Naive thymus-derived CD8-positive, alpha-beta T cell (primary cell): ENCODE results near the gene C1QTNF6. TPM values are rescaled to one million over a fixed set of nuclear protein-coding genes. Genes with fewer than 3 reads are reported as not detected.
"Not testable (repeated sequence)": the region's sequence is repeated elsewhere in the genome, so short reads cannot be mapped to it uniquely, and the experiment has no call there.

Experiments
- ATAC-seq, 2 donors: fragments of 150-1000 bp; cut with Tn5 transposase in 1 of 2; sonication (Bioruptor Pico), chemical (Tn5 transposase) in 1 of 2; 1 replicate in 1 of 2; 2 replicates in 1 of 2; pipeline ENCODE4 v1.10.0; 2021; ENCODE audit warnings: mild to moderate bottlenecking in 2 of 2, moderate library complexity in 2 of 2
- POLR2A ChIA-PET: fragments of 350-600 bp; sonication (Branson Sonifier 250); formaldehyde crosslinking; loops from one replicate; lab custom pipeline; 2021; ENCODE audit warnings: antibody characterized with exemption; lab: Charles Lee
- DNase-seq, 10 donors: peaks; one replicate each; pipeline versions ENCODE4 v3.0.0 to v3.0.0-alpha.2; 2020 to 2022
- H3K27ac Mint-ChIP-seq, 10 donors: one replicate each; pipeline ENCODE4 v1.8.0; 2020 to 2022; ENCODE audit warnings: mild to moderate bottlenecking in 10 of 10, mixed read lengths in 10 of 10, moderate library complexity in 4 of 10, inconsistent platforms in 1 of 10
- H3K27me3 Mint-ChIP-seq, 5 donors: one replicate each; pipeline ENCODE4 v1.8.0; 2021 to 2022; ENCODE audit warnings: mixed read lengths in 5 of 5
- H3K36me3 Mint-ChIP-seq, 3 donors: one replicate each; pipeline ENCODE4 v1.8.0; 2020 to 2022; ENCODE audit warnings: mixed read lengths in 3 of 3, mild to moderate bottlenecking in 2 of 3, inconsistent platforms in 1 of 3
- H3K4me1 Mint-ChIP-seq, 4 donors: one replicate each; pipeline ENCODE4 v1.8.0; 2021 to 2022; ENCODE audit warnings: mixed read lengths in 4 of 4
- H3K4me3 Mint-ChIP-seq, 10 donors: one replicate each; pipeline ENCODE4 v1.8.0; 2020 to 2022; ENCODE audit warnings: mild to moderate bottlenecking in 10 of 10, mixed read lengths in 10 of 10, moderate library complexity in 6 of 10, inconsistent platforms in 1 of 10
- H3K9me3 Mint-ChIP-seq, 9 donors: one replicate each; pipeline ENCODE4 v1.8.0; 2020 to 2022; ENCODE audit warnings: mixed read lengths in 9 of 9, mild to moderate bottlenecking in 3 of 9, inconsistent platforms in 1 of 9, moderate library complexity in 1 of 9
- polyA plus RNA-seq, 3 donors: library from polyadenylated mRNA; unstranded; fragments of 300-500 nt; fragmentation: Illumina TruSeq; gene quantifications; one replicate each; pipeline ENCODE4 v1.2.3, GENCODE V29; 2021
- total RNA-seq, 8 experiments: library from RNA in 2 of 8; stranded (reverse) in 2 of 8; gene quantifications; one replicate each; pipeline ENCODE4 v1.2.3 and lab custom pipeline; 2021 to 2026

The C1QTNF6 gene
- total RNA-seq, result 10 to 100 TPM; 24.6 to 25.7 TPM
- polyA plus RNA-seq, result 1 to 10 TPM in 2 of 3 donors, under 1 TPM in 1; 0.68 to 4.0 (median 1.7) TPM
- 3.7 to 44.2 (median 37.5) reads per million in 6 experiments for total RNA-seq (lab: John Stamatoyannopoulos, UW)

- DNase-seq (peak in 1 of 10 donors; percentile 57), ATAC-seq (no peak)
- Mint-ChIP-seq H3K9me3 (no peaks in the 10 kb centered on the region), H3K27ac (peak within 1 kb of the TSS; percentile 65 to 97 (median 78)), H3K4me1 (peaks cover 28 to 70% (median 67%) of the 10 kb centered on the region in 4 donors), H3K27me3 (no peaks in the 10 kb centered on the region), H3K36me3 (no peaks in the 10 kb centered on the region), H3K4me3 (peak within 1 kb of the TSS in 8 of 10 donors; percentile 26 to 83 (median 55))
- POLR2A ChIA-PET, result interaction anchor here (2.0 to 2.2 kb wide), 2 partner anchors 10 to 12 kb away, joined by 12 to 29 read pairs; no protein-coding TSS in a partner anchor
Observed at GRCh38 chr22:37187891-37188761, at the start of gene C1QTNF6. Gene C1QTNF6, minus strand, starts transcription at chr22:37188247. Its CDS starts 34 bp downstream, at chr22:37188213.

GRCh38 chr22:37235897-37236607, 48.0 kb upstream of the C1QTNF6 start:
- Mint-ChIP-seq H3K36me3 (peaks cover 4 to 86% (median 30%) of the 10 kb centered on the region in 3 donors), H3K9me3 (no peaks in the 10 kb centered on the region), H3K4me3 (peak overlapping the region; percentile 60 to 93 (median 79)), H3K27ac (peak overlapping the region; percentile 97 to 100 (median 98)), H3K27me3 (no peaks in the 10 kb centered on the region), H3K4me1 (peaks cover 67 to 100% (median 98%) of the 10 kb centered on the region in 4 donors)
- POLR2A ChIA-PET, result interaction anchor here (0.6 to 27.3 kb wide), 2 partner anchors 25 to 970 kb away, joined by 4 to 1090 read pairs; partner anchors contain the start of gene SSTR3
- DNase-seq (no peak), ATAC-seq (no peak)

GRCh38 chr22:37234736-37235711, 47.0 kb upstream of the C1QTNF6 start:
- DNase-seq (no peak), ATAC-seq (no peak)
- Mint-ChIP-seq H3K27ac (peak overlapping the region; percentile 97 to 100 (median 98)), H3K27me3 (no peaks in the 10 kb centered on the region), H3K9me3 (no peaks in the 10 kb centered on the region), H3K36me3 (peaks cover 0 to 81% (median 24%) of the 10 kb centered on the region in 3 donors), H3K4me1 (peaks cover 64 to 100% (median 97%) of the 10 kb centered on the region in 4 donors), H3K4me3 (peak overlapping the region; percentile 62 to 93 (median 79))
- POLR2A ChIA-PET, result interaction anchor here (8.0 to 27.3 kb wide), 2 partner anchors 6 to 24 kb away, joined by 392 to 1090 read pairs; partner anchors contain the start of genes RAC2 and SSTR3

GRCh38 chr22:37233751-37234631, 45.9 kb upstream of the C1QTNF6 start:
- POLR2A ChIA-PET, result interaction anchor here (0.6 to 27.3 kb wide), 6 partner anchors 7 to 225 kb away, joined by 3 to 1090 read pairs (median 6); partner anchors contain the start of genes RAC2 and SSTR3
- H3K27ac Mint-ChIP-seq, result peak overlapping the region; percentile 97 to 100 (median 98)
- no peaks in the 10 kb centered on the region for H3K9me3 Mint-ChIP-seq
- H3K4me1 Mint-ChIP-seq, result peaks cover 67 to 100% (median 97%) of the 10 kb centered on the region in 4 donors
- DNase-seq, result peak in 1 of 10 donors; percentile 9
- H3K36me3 Mint-ChIP-seq, result peaks cover 0 to 82% (median 24%) of the 10 kb centered on the region in 3 donors
- H3K4me3 Mint-ChIP-seq, result peak overlapping the region; percentile 47 to 93 (median 79)
- no peaks in the 10 kb centered on the region for H3K27me3 Mint-ChIP-seq
- ATAC-seq, result no peak

- not testable (repeated sequence) for ATAC-seq, DNase-seq
- peak overlapping the region; percentile 34 to 93 (median 77) for H3K4me3 Mint-ChIP-seq
Observed at GRCh38 chr22:37233371-37233750, 45.3 kb upstream of the C1QTNF6 start.

GRCh38 chr22:37232140-37232998, 44.3 kb upstream of the C1QTNF6 start:
- Mint-ChIP-seq H3K27me3 (no peaks in the 10 kb centered on the region), H3K27ac (peak overlapping the region; percentile 97 to 100 (median 98)), H3K4me1 (peaks cover 64 to 98% (median 97%) of the 10 kb centered on the region in 4 donors), H3K9me3 (no peaks in the 10 kb centered on the region), H3K36me3 (peaks cover 0 to 79% (median 26%) of the 10 kb centered on the region in 3 donors), H3K4me3 (peak overlapping the region; percentile 50 to 95 (median 88))
- ATAC-seq (no peak), DNase-seq (no peak)
- POLR2A ChIA-PET, result interaction anchor here (0.7 to 27.3 kb wide), 11 partner anchors 9 to 456 kb away, joined by 3 to 1090 read pairs (median 13); partner anchors contain the start of genes MFNG, RAC2 and SSTR3

More at GRCh38 chr22:37233371-37233750, 45.3 kb upstream of the C1QTNF6 start:
- H3K4me1 Mint-ChIP-seq, result peaks cover 69 to 100% (median 97%) of the 10 kb centered on the region in 4 donors
- POLR2A ChIA-PET, result interaction anchor here (1.0 to 27.3 kb wide), 5 partner anchors 8 to 76 kb away, joined by 3 to 1090 read pairs (median 7); partner anchors contain the start of genes RAC2 and SSTR3
- not testable (repeated sequence) for H3K27me3 Mint-ChIP-seq, H3K9me3 Mint-ChIP-seq
- H3K27ac Mint-ChIP-seq, result peak overlapping the region; percentile 97 to 100 (median 98)
- peaks cover 0 to 82% (median 26%) of the 10 kb centered on the region in 3 donors for H3K36me3 Mint-ChIP-seq

GRCh38 chr22:37231406-37232139, 43.5 kb upstream of the C1QTNF6 start:
- H3K27ac Mint-ChIP-seq, result peak overlapping the region; percentile 97 to 100 (median 98)
- no peaks in the 10 kb centered on the region for H3K9me3 Mint-ChIP-seq
- H3K36me3 Mint-ChIP-seq, result peaks cover 0 to 73% (median 24%) of the 10 kb centered on the region in 3 donors
- ATAC-seq (peak; percentile 61 to 71), DNase-seq (peak; percentile 52 to 92 (median 76))
- POLR2A ChIA-PET, result interaction anchor here (0.7 to 27.3 kb wide), 16 partner anchors 10 to 455 kb away, joined by 3 to 1090 read pairs (median 6); partner anchors contain the start of genes IL2RB, MFNG, RAC2 and SSTR3
- no peaks in the 10 kb centered on the region for H3K27me3 Mint-ChIP-seq
- H3K4me1 Mint-ChIP-seq, result peaks cover 60 to 92% (median 90%) of the 10 kb centered on the region in 4 donors
- peak overlapping the region; percentile 79 to 95 (median 88) for H3K4me3 Mint-ChIP-seq

GRCh38 chr22:37230673-37231405, 42.8 kb upstream of the C1QTNF6 start:
- peak overlapping the region; percentile 97 to 100 (median 98) for H3K27ac Mint-ChIP-seq
- peak overlapping the region; percentile 79 to 95 (median 88) for H3K4me3 Mint-ChIP-seq
- H3K9me3 Mint-ChIP-seq, result no peaks in the 10 kb centered on the region
- H3K27me3 Mint-ChIP-seq, result no peaks in the 10 kb centered on the region
- peak; percentile 6 to 7 for ATAC-seq
- POLR2A ChIA-PET, result interaction anchor here (0.6 to 27.3 kb wide), 19 partner anchors 11 to 455 kb away, joined by 3 to 1090 read pairs (median 4); partner anchors contain the start of genes IFT27, IL2RB, MFNG and RAC2
- H3K36me3 Mint-ChIP-seq, result peaks cover 0 to 73% (median 21%) of the 10 kb centered on the region in 3 donors
- peaks cover 62 to 92% (median 90%) of the 10 kb centered on the region in 4 donors for H3K4me1 Mint-ChIP-seq
- DNase-seq, result peak in 7 of 10 donors; percentile 41 to 74 (median 54)
